ENCODE results near the gene PCDHGA1.
"Not testable (repeated sequence)": the region's sequence is repeated elsewhere in the genome, so short reads cannot be mapped to it uniquely, and the experiment has no call there.

The PCDHGA1 gene

GRCh38 chr5:141412854-141413539 lies 82.7 kb downstream of the PCDHGA1 start, which contains the start of gene PCDHGA10:
Gene PCDHGA10, plus strand, starts transcription at chr5:141412987. Its CDS starts 189 bp downstream, at chr5:141413176.
- peak; percentile 62 for DNase-seq

- DNase-seq: no peak
Measured at GRCh38 chr5:141413540-141414069, 83.3 kb downstream of the PCDHGA1 start.

GRCh38 chr5:141414548-141415274 lies 84.4 kb downstream of the PCDHGA1 start:
- not testable (repeated sequence) for DNase-seq

- not testable (repeated sequence) for DNase-seq
Measured at GRCh38 chr5:141415275-141415618, 84.9 kb downstream of the PCDHGA1 start.

GRCh38 chr5:141417494-141418172 lies 87.3 kb downstream of the PCDHGA1 start, which contains the start of gene PCDHGB7:
Gene PCDHGB7, plus strand, starts transcription at chr5:141417677. Its CDS starts 183 bp downstream, at chr5:141417860.
- DNase-seq: peak; percentile 55

GRCh38 chr5:141419074-141419880 lies 89.0 kb downstream of the PCDHGA1 start:
- DNase-seq: no peak

GRCh38 chr5:141420855-141421488 lies 90.7 kb downstream of the PCDHGA1 start, which contains the start of gene PCDHGA11:
Gene PCDHGA11, plus strand, starts transcription at chr5:141421051. Its CDS starts 177 bp downstream, at chr5:141421228.
- peak; percentile 26 for DNase-seq

- no peak for DNase-seq
Measured at GRCh38 chr5:141421489-141421855, 91.2 kb downstream of the PCDHGA1 start.

- DNase-seq: no peak
Measured at GRCh38 chr5:141422742-141423291, 92.5 kb downstream of the PCDHGA1 start.

- DNase-seq: no peak
Measured at GRCh38 chr5:141427783-141428426, 97.6 kb downstream of the PCDHGA1 start.

- peak; percentile 74 for DNase-seq
Measured at GRCh38 chr5:141430332-141431113, 100.2 kb downstream of the PCDHGA1 start, which contains the start of gene PCDHGA12. Gene PCDHGA12, plus strand, starts transcription at chr5:141430507. Its CDS starts 253 bp downstream, at chr5:141430760.

GRCh38 chr5:141431286-141431685 lies 101.0 kb downstream of the PCDHGA1 start:
- DNase-seq: no peak

GRCh38 chr5:141432308-141432707 lies 102.0 kb downstream of the PCDHGA1 start:
- DNase-seq: not testable (repeated sequence)

- DNase-seq: not testable (repeated sequence)
Measured at GRCh38 chr5:141432726-141433125, 102.4 kb downstream of the PCDHGA1 start.

GRCh38 chr5:141434006-141434405 lies 103.7 kb downstream of the PCDHGA1 start:
- no peak for DNase-seq

GRCh38 chr5:141437221-141437620 lies 106.9 kb downstream of the PCDHGA1 start:
- DNase-seq: no peak

GRCh38 chr5:141439411-141440141 lies 109.3 kb downstream of the PCDHGA1 start:
- DNase-seq: no peak

GRCh38 chr5:141440341-141440740 lies 110.0 kb downstream of the PCDHGA1 start:
- no peak for DNase-seq

- no peak for DNase-seq
Measured at GRCh38 chr5:141441571-141442170, 111.4 kb downstream of the PCDHGA1 start.

All from RPMI8226 (cell line).